Measurements from ENCODE around the gene TBXAS1.
A peak's percentile ranks its signal among the peaks of the same experiment; 100 is the strongest.

TBXAS1 gene

DNA sequence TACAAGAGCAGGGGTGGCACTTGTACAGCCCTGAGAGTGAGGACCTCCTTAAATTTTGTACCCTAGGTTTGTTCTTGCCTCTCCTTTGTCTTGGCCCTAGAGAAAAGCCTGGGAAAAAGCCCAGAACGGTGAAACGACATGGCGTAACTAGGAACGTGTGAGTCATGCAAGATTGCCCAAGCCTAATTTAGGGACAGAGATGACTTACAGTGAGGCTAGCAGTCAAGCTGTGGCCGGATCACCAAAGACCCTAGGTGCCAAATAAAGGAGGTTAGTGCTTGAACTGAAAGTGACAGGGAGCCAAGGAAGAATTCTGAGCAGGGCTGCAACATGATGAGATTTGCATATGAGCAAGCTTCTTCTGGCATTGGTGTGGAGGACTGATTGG is 25.1 kb downstream of the TBXAS1 start:
- FAIRE-seq (no peak), DNase-seq (ENCODE audit: low spot score) (no peak)

DNA sequence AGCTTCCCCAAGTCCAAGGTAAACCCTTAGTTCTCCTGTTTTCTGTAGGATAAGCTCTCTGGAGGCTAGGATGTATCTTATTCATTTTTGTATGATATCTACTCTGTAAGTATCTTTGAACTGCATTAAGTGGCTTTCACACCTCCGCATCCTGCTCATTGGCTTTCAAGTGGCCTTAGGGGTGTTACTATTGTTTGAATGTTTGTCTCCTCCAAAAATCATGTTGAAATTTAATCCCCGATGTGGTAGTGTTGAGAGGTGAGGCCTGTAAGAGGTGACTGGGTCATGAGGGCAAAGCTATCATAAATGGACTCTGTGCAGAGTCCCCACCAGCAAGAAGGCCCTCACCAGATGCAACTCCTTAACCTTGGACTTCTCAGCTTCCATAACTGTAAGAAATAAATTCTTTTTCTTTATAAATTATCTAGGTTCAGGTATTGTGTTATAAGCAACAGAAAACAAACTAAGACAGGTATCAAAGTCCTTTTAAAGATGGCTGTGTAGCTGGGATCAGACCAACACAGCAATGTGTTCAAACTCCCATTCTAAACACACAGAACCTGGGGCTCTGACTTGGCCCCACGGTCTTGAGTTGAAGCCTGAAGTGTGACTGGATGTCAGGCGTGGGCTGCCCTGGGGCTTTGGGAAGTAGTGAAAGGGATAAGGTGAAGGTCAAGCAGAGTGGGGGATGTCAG is 25.9 kb downstream of the TBXAS1 start:
- FAIRE-seq (no peak), DNase-seq (ENCODE audit: low spot score) (no peak)

DNA sequence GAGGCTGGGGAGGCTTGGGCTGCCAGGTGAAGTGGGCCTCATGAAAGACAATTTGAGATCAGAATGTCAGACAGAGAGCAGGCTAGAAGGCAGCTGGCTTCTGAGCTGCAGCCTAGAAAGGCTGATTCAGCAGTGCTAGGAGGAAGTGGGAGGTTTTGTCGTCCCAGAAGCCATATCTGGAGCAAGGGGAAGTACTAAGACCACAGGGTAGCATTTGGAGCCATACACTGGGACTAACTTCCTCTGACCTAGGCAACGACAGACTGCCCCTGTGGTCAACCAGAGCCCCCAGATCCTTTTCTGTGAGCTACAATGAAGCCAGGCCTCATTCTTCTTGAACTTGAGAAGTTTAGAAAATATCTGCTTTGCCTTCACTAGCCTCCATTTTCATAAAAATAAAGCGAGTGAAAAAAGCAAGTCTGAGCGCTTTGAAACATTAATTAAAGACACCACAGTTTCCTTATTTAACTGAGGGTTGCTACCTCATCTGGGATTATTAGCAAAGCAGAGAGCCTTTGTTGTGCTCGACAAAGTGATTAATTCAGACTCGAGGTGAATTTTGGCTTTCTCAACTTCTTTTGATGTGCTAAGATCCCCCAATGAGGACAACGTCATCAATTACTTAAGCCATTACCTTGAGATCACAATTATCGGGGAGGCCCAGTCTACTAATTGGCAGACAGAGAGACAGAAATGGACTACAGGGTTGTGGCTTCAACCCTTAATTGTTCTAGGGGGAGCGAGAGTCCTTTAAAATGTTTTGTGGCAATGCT is 26.6 kb downstream of the TBXAS1 start:
- DNase-seq (ENCODE audit: low spot score) = no peak
- no peak for FAIRE-seq

DNA sequence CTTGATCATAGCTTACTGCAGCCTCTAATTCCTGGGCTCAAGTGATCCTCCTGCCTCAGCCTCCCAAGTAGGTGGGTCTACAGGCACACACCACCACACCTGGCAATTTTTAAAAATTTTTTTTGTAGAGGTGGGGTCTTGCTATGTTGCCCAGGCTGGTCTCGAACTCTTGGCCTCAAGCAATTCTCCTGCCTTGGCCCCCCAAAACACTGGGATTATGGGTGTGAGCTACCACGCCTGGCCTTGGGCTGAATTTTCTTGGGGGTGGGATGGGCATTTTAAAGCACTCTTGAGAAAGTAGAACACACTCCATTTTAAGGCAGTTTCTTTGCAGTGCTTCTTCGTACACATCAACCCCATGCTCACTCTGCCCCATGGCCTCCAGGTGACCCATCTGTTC is 28.7 kb downstream of the TBXAS1 start:
- no peak for DNase-seq (ENCODE audit: low spot score)
- no peak for FAIRE-seq

DNA sequence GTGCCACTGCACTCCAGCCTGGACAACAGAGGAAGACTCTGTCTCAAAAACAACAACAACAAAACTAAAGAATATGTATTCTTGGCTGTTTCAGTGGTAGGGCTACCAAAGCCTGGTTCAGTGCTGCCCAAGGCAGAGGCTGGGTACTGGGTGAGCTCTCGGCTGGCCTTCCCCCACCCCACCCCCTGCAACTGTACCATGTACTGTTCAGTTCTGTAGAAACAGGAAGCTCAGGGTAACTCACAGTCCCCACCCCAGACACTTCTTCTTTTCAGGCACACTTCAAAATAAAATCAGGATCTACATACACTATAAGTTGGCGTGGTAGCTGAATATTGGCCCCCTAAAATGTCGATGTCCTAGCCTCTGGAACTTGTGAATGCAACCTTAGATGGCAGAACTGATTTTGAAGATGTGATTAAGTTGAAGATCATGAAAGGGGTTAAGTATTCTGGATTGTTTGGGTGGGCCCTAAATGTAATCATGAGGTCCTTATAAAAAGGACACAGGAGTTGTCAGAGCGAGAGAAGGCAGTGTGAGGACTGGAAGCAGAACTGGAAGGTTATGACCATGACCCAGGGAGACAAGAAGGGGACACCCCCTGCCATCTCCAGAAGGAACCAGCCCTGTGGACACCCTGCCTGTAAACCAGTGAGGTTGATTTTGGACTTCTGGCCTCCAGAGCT is 31.2 kb downstream of the TBXAS1 start:
- no peak for FAIRE-seq

DNA sequence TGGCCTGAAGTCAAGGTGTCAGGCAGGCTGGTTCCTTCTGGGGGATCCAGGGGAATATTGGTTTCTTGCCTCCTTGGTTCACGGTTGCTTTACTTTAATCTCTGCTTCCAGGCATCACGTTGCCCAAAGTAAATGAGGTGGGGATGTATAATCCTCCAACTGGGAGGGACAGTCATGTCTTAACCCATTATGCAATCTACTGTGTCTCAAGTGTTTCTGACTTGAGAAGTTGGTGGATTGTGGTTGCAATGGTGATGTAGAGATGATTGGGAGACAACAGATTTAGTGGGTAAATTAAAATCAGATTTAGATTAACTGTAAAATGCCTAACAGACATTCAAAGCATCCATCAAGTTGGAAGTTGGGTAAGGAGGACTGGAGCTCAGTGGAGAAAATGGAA is 32.7 kb downstream of the TBXAS1 start:
- no peak for DNase-seq (ENCODE audit: low spot score)
- FAIRE-seq = no peak

More for the DNA sequence above, 31.2 kb downstream of the TBXAS1 start:
- no peak for DNase-seq (ENCODE audit: low spot score)

DNA sequence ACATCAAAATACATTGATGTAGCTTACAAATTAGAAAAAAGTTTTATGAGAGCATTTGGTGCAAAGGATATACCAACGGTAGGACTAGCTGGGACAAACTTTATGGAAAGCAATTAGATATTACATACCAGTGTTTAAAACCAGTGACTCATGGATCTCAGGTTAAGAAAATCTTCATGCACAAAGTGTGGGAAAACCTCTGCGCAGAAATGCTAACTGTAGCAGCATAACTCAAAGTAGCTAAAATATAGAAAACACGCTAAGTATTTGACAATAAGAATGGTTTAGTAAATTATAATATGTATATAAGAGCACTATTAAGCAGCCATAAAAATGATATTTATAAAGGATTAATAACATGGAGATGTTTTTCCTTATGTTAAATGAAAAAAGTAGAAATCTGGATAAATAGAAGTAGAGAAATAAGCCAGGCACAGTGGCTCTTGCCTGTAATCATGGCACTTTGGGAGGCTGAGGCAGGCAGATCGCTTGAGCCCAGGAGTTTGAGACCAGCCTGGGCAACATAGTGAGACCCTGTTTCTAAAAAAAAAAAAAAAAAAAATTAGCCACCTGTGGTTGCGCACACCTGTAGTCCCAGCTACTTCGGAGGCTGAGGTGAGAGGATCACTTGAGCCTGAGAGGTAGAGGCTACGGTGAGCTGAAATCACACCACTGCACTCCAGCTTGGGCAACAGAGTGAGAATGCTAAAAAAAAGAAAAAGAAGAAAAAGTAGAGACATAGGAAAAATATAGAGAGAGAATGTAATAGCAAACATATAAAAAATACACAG is 37.2 kb downstream of the TBXAS1 start:
- DNase-seq (ENCODE audit: low spot score) (no peak), FAIRE-seq (no peak)

DNA sequence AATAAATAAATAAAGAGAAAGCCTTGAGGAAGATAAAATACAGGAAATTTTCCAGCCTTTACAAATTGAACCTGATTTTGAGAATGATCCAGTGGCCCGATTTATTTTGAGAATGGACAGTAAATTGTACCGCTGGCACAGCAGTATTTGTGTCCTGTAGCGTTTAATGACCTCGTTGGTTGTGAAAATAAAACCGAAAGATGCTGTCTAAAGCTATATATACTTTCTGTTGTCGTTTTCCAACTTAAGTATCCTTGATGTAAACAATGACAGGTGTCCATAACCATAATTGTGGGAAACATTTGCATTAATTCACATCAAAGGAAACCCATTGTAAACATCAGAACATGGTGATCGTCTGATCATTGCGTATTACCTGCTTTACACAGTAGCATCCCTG is 38.8 kb downstream of the TBXAS1 start:
- FAIRE-seq = no peak
- no peak for DNase-seq (ENCODE audit: low spot score)

DNA sequence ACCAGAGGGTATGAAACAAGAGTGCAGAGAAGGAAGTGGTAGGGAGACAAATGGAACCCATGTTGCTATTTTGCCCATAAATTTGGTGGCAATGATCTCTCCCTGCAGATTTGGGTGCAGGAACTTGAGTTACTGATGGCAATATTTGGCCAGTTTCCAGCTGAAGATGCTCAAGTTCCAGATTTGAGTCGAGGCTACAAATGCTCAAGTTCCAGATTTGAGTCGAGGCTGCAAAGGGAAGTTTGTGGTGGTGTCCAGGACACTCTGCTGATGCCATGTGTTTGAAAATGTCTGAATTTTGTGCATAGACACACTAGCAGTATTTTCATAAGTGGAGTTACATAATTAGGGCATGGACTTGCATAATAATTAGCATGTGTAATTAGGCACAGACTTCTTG is 40.8 kb downstream of the TBXAS1 start:
- no peak for FAIRE-seq
- no peak for DNase-seq (ENCODE audit: low spot score)

DNA sequence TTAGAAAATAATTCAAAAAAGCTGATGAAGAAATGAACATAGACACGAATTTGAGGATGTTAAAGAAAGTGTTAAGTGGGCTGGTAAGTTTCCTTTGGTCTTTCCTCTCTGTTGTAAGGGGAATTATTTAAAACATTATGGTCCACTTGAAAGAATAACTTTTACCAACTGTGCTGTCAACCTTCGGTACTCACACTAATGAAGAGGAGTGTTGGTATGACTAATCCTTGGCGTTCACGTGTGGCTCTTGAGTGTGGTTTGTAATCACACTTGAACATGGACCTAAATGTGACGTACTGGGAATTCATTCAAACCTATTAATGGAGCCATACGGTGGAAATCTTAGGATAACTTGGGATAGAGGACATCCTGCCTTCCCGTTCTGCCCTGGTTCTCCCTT is 41.3 kb downstream of the TBXAS1 start:
- DNase-seq (ENCODE audit: low spot score) = no peak
- no peak for FAIRE-seq

DNA sequence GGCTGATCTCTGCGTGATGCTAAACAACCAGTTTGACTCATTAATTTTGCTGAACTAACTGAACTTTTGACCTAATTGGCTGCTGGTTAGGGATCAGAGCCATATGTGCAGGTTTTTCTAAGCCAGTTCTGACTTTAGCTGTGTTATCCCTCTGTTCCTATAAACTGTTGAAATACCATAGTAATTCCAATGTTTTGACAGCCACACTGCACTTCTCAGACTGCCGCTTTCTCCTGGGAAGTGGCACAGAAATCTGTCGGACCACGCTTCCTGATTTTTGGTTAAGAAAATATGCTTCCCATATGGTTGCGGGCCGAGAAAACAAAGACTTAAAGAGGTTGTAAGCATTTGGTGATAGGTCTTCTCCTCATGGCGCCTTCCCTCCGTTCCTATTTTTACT is 42.3 kb downstream of the TBXAS1 start:
- FAIRE-seq (no peak), DNase-seq (ENCODE audit: low spot score) (no peak)

DNA sequence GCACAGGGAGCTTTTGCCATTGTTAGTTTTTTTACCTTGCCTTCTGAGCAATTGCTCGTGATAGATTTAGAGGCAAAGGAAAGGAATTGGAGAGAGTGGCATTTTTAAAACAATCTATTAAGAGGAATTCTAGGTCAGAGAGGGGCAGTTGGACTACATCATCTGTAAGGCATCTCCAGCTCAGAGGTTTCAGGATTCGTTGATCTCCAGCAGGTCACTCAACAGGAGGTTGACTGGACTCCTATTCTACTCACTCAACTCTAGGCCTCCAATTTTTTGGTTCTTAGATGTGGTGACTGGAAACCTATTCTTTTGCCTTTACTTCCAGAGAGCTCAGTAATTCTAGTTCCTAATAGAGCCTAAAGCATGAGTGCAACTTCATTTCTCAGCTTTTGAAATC is 42.8 kb downstream of the TBXAS1 start:
- FAIRE-seq = no peak
- DNase-seq (ENCODE audit: low spot score) = no peak

DNA sequence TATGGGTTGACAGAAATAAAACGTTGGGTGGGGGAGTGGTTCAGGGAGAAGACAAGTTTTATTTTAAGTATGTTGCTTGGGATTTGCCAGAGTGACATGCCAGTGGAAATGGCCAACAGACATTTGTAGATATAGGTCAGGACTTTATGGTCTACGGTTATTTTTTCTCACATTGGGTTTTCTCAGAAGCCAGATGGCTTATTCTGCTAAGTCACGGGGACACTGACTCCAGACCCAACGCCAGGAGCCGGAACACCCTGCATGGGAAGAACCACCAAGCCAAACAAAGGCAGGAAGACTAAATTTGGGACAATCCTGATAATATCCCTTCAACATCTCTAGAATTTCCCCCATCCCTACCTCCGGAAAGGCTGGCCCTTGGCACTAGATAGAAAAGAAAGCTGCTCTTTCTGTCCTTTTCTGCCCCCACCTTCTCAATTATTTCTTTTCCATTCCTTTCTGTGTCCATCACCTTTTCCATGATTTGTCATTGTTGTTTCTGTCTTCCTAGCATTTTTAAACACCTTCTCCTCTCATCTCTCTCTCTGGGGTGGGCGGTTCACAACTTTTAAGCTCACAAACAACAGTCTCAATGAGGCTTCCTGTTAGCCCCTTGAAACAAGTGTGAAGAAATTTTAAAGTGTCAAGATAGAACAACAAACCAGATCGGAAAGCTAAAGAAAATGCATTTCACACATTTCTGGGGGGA is 44.7 kb downstream of the TBXAS1 start:
- DNase-seq (ENCODE audit: low spot score) (no peak), FAIRE-seq (no peak)

DNA sequence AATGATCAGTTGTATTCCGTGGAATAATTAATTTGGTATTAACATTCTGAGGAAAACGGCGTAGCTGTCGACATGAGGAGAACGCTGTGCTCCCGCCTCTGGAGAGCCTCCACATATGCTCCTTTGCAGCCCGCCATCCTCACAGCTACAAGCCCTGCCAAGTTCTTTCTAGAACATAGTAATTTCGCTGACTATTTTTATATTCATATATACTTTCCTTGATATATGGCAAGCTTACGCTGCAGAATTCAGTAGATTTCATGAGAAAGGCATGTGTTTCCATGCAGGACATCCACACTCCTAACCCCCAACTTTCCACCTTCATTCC is 45.2 kb downstream of the TBXAS1 start:
- FAIRE-seq (no peak), DNase-seq (ENCODE audit: low spot score) (no peak)

DNA sequence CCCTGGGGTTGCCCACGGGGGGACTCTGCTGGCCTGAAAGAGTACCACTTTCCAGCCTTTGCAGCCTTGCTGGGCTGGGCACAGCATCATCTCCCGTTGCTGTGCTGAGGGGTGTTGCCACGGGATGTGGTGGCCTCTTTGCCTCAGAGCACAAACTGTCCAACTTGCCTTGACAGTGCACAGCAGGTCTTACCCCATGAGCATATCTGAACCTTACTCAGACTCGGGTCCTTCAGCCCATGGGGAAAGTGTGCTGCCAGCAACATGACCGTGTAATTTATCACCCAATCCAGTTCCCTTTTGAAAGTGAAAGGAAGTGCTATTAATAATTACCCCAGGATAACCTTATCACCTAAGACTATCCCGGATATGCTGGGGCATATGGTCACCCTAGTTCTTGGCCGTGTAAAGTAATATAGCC is 46.8 kb downstream of the TBXAS1 start:
- peak; percentile 95 for DNase-seq (ENCODE audit: low spot score)
- peak; percentile 97 for FAIRE-seq

DNA sequence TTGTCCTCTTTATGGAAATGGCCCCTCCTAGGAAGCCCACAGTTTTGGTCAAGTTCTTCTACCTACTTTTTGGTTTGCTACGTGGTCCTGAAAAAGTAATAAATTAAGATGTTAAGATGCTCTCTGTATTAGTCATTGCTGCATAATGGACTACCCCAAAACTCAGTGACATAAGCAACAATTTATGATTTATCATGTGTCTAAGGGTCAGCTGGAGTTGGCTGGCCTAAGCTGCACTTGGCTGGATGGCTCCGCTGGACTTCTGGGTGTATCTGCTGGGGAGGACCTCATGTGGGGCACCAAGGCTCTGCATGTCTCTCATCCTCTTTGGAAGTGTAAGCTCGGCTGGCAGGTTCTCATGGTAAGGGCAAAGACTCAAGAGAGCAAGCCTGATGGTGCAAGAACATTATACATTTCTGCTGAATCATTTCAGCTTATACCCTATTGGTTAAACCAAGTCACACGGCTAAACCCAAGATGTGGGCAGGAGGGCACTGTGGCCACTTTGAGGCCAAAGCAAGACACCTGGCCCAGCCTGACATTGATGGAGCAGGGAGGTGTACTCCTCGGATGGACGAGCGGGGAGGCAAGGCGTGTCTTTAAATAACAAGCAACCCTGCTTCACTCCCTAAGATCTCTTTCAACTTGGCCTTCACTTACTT is 47.7 kb downstream of the TBXAS1 start:
- peak; percentile 91 for FAIRE-seq
- peak; percentile 81 for DNase-seq (ENCODE audit: low spot score)

DNA sequence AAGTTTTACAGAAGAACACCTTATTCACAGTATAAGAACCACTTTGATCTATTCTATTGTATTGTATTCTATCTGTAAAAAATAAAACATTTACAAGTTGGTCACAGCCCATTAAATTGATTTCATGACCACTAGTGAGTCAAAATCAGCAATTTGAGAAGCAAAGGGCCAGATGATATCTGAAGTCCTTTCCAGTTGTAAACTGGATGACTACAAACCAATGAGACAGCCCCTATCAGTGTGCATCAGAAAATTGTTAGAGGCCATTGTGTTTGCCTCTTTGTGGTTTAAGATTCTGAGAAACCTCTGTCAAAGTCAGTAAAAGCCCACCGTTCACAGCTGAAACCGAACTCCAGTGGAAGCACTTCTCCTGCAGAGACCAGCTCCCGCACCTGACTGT is 54.8 kb downstream of the TBXAS1 start:
- FAIRE-seq (peak; percentile 98), DNase-seq (ENCODE audit: low spot score) (peak; percentile 39)

DNA sequence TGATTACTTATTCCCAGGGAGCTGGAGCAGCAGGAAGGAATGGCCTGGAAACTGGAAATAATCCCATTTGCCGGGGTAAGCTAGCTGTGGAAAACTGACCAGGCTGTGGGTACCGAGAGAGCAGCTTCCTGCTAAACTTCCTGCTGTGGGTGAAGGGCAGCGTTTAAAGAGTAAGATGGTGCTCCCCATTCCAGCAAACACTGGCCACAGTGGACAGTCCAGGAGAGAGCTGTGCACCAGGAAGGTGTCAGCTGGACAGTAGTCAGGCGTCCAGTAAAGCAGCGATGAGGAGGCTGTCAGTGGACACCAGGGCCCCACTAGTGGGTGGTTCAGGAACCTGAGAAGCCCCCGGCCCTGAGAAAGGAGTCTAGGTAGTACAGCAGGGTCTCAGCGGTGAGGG is 55.4 kb downstream of the TBXAS1 start:
- no peak for FAIRE-seq
- no peak for DNase-seq (ENCODE audit: low spot score)

DNA sequence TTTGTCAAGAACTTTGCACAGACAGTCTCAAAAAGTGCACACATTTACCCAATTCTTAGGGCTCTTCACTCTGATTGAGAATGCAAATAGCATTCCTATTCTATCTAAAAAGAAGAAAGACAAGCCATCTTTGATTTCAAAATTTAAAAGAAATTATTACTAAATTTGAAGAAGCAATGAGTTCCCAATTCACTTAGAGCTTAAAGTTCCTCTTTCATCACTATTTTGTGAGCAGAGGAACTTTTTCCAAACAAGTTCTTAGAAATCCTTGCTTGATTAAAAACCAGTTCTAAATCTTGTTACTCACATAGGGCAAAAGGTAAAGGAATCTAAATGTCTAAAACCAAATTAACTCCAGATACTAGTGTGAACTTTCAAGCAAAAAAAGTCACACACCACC is 56.4 kb downstream of the TBXAS1 start:
- FAIRE-seq (no peak), DNase-seq (ENCODE audit: low spot score) (no peak)

DNA sequence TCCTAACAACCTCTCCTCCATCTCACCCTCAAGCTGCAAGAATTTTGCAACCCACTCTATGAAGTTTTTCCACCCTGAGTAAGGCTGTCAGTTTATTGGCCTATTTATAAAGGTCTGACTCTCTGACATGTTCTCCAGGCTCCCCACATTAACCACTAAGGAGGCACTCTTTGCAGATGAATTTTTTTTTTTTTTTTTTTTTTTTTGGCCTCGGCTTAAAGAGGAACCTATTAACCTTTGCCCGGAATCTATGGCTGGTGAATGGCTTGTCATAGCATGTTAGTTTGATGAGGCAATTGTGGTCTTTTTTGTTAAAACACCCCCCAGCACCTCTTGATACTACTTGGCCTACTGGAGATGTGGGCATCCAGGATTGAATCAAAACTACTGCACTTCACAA is 57.1 kb downstream of the TBXAS1 start:
- DNase-seq (ENCODE audit: low spot score) = peak; percentile 28
- FAIRE-seq = peak; percentile 87

DNA sequence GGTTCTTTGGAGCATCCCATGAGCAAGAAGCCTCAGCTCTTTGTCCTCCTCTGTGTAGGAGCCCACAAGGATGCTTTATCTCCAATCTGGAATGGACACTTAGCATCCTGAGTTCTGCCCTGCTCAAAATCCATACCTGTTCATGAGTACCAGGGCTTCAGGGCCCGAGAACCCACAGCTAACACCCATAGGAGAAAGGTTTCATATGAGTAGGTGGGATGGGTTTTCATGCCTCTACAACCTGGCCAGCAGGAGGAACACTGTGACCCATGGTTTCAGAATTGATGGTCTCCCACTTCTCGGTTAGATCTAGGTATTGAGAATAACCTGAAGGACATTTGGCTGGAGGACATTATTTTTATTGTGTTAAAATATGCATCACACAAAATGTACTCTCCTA is 57.8 kb downstream of the TBXAS1 start:
- DNase-seq (ENCODE audit: low spot score) (no peak), FAIRE-seq (no peak)

All from RCC 7860 (cell line).